ENCODE measurements around the gene SLC4A2.
A peak's percentile ranks its signal among the peaks of the same experiment; 100 is the strongest.

Gene SLC4A2

DNA sequence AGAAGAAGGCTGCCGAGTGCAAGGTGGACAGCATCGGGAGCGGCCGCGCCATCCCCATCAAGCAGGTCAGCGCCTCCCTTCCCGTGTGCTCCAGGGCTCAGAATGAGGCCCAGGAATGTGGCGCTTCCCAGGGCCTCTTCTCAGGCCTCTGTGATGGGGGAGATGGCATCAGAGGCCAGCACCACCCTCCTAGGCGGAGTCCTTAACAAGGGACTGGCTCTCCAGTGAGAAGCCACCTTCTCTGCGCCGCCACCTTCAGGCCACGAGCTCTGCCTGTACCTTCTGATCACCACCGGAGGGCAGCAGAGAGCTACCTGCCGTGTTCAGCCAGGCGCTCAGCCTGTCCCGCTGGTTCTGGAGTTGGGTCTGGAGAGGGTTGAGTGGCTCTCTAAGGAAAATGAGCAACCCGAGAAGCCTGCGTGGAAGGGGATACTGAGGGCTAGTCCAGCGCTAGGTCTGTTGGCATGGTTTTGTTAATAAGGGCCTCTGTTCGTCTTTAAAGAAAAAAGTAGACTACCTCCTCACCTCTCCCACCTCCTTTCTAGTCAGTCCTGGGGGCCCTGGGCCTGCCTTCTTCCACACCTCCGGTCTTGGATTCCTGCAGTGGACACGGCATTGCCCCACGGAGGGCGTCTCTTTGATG lies 64.6 kb downstream of the SLC4A2 start:
- no peak overlapping the region for H3K9ac ChIP-seq (ENCODE audit: insufficient read length, low read depth)
- DNase-seq (ENCODE audit: low read depth, low spot score): peak; percentile 83
- no peak overlapping the region for H3K4me3 ChIP-seq (ENCODE audit: insufficient read length, low read depth)
- H3K4me1 ChIP-seq (ENCODE audit: insufficient read depth, insufficient read length): peaks cover 16% of the 10 kb centered on the region
- H3K27me3 ChIP-seq (ENCODE audit: insufficient read depth, insufficient read length): no peaks in the 10 kb centered on the region
- peaks cover 86% of the 10 kb centered on the region for H3K36me3 ChIP-seq (ENCODE audit: insufficient read depth, insufficient read length, low read length)
- TF ChIP-seq YY1 (IDR thresholded peaks at IDR 0.05; ENCODE audit: insufficient read depth, insufficient read length): no peak
- no peak for TF ChIP-seq SUZ12 (IDR thresholded peaks at IDR 0.05; ENCODE audit: extremely low read depth, insufficient read depth, insufficient read length)
- no peak for TF ChIP-seq ZNF274 (IDR thresholded peaks at IDR 0.05; ENCODE audit: low read depth, low read length)
- H3K9me3 ChIP-seq (ENCODE audit: insufficient read depth, low read length): peaks cover 18% of the 10 kb centered on the region; the same call in 1 of the 2 replicates

DNA sequence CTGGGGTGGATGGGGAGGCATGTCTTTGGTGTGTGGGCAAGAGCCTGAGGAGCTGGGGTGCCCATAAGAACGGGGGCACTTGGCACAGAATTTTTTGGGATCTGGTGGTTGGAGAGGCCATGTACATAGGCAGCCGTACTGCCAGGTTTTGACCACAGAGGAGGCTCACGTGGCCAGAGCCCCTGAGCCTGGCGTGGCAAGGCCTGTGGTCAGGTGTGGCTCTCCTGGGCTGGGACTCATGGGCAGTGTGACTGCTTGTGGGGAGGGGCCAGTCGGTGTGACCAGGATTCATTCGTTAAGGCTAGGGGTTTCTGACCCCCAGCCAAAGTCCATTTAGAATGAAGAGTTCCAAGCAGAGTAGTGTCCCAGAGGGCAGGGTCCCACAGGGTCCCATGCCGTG lies 65.1 kb downstream of the SLC4A2 start:
- no peak for DNase-seq (ENCODE audit: low read depth, low spot score)
- Histone ChIP-seq H3K36me3 (ENCODE audit: insufficient read depth, insufficient read length, low read length) (peaks cover 86% of the 10 kb centered on the region), H3K9ac (ENCODE audit: insufficient read length, low read depth) (no peak overlapping the region), H3K27me3 (ENCODE audit: insufficient read depth, insufficient read length) (no peaks in the 10 kb centered on the region), H3K4me1 (ENCODE audit: insufficient read depth, insufficient read length) (peaks cover 16% of the 10 kb centered on the region), H3K9me3 (ENCODE audit: insufficient read depth, low read length) (peaks cover 18% of the 10 kb centered on the region; the same call in 1 of the 2 replicates), H3K4me3 (ENCODE audit: insufficient read length, low read depth) (no peak overlapping the region)
- TF ChIP-seq SUZ12 (IDR thresholded peaks at IDR 0.05; ENCODE audit: extremely low read depth, insufficient read depth, insufficient read length) (no peak), YY1 (IDR thresholded peaks at IDR 0.05; ENCODE audit: insufficient read depth, insufficient read length) (no peak), ZNF274 (IDR thresholded peaks at IDR 0.05; ENCODE audit: low read depth, low read length) (no peak)

DNA sequence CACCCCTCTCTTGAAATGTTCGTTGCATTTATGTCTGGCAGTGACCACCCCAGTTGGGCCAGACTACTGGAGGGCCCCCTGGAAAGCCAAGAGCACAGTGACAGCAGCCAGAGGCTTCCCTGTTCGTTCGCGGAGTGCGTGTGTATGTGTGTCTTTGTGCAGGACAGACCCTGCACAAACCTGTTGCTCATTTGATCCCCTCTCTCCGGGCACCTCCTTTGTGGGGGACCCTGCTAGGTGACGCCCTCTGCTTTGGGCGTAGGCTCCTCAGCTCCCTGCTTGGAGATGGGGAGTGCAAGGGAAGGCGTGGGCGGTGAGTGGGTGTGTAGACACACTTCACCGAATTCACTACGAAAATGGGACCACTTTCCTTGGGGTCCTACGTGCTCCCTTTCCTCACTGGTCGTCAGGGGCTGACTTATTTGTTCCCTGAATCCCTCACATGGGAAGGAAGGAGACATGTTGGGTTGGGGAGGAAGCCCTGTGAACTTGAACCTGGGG lies 65.6 kb downstream of the SLC4A2 start:
- Histone ChIP-seq H3K9me3 (ENCODE audit: insufficient read depth, low read length) (peaks cover 18% of the 10 kb centered on the region; the same call in 1 of the 2 replicates), H3K9ac (ENCODE audit: insufficient read length, low read depth) (peak overlapping the region; percentile 0), H3K36me3 (ENCODE audit: insufficient read depth, insufficient read length, low read length) (peaks cover 85% of the 10 kb centered on the region), H3K4me1 (ENCODE audit: insufficient read depth, insufficient read length) (peaks cover 14% of the 10 kb centered on the region), H3K27me3 (ENCODE audit: insufficient read depth, insufficient read length) (no peaks in the 10 kb centered on the region), H3K4me3 (ENCODE audit: insufficient read length, low read depth) (peak overlapping the region; percentile 5)
- no peak for DNase-seq (ENCODE audit: low read depth, low spot score)
- TF ChIP-seq SUZ12 (IDR thresholded peaks at IDR 0.05; ENCODE audit: extremely low read depth, insufficient read depth, insufficient read length) (no peak), YY1 (IDR thresholded peaks at IDR 0.05; ENCODE audit: insufficient read depth, insufficient read length) (no peak), ZNF274 (IDR thresholded peaks at IDR 0.05; ENCODE audit: low read depth, low read length) (no peak)

DNA sequence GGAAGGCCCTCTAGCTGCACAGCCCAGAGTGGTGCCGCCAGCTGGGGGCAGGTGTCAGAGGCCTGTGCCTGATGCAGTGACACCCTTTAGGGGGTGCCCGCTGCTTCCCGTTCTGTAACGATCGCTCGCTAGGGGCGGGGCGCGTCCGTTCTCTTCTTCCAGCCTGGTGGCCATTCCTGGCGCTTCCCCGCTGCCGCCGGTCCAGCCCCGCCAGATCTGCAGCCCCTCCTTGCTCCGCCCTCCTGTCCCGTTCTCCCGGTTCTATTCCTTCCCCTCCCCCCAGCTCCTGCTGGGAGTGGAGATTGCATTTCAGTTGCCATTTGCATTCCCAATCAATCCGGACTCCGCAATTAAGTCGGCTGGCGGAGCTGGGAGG lies 66.1 kb downstream of the SLC4A2 start:
- Histone ChIP-seq H3K4me1 (ENCODE audit: insufficient read depth, insufficient read length) (peaks cover 14% of the 10 kb centered on the region), H3K9ac (ENCODE audit: insufficient read length, low read depth) (peak overlapping the region; percentile 0), H3K36me3 (ENCODE audit: insufficient read depth, insufficient read length, low read length) (peaks cover 85% of the 10 kb centered on the region), H3K27me3 (ENCODE audit: insufficient read depth, insufficient read length) (no peaks in the 10 kb centered on the region), H3K4me3 (ENCODE audit: insufficient read length, low read depth) (peak overlapping the region; percentile 5), H3K9me3 (ENCODE audit: insufficient read depth, low read length) (peaks cover 18% of the 10 kb centered on the region; the same call in 1 of the 2 replicates)
- no peak for DNase-seq (ENCODE audit: low read depth, low spot score)
- TF ChIP-seq YY1 (IDR thresholded peaks at IDR 0.05; ENCODE audit: insufficient read depth, insufficient read length) (no peak), ZNF274 (IDR thresholded peaks at IDR 0.05; ENCODE audit: low read depth, low read length) (no peak), SUZ12 (IDR thresholded peaks at IDR 0.05; ENCODE audit: extremely low read depth, insufficient read depth, insufficient read length) (no peak)

DNA sequence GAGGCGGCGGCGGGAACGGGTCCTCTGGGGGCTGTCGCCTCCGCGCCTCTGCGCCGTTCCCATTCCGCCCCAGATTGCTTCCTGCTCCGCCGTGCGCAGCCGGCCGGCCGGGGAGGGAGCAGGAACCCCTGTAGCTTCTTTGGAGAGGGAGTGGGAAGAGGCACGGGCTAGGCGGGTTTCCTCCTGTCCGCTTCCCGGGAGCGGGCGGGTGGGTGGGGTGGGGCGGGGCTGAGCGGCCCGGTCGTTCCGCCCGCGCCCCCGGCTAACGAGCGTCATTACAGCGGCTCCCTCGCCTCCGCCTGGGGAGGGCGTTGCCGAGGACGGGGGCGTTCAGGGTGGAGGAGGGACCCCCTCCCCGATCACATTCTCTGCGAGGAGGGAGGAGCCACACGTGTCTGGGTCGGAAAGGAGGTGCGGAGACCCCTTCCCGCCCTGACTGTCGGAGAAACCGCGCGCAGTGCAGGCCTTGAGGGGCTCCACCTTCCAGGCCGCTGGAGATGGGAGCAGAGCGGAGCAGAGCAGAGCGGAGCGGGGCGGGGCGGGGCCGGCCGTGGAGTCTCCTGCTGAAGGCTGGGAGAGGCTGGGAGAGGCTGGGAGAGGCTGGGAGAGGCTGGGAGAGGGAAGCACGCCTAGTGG lies 66.6 kb downstream of the SLC4A2 start:
- peaks cover 18% of the 10 kb centered on the region; the same call in 1 of the 2 replicates for H3K9me3 ChIP-seq (ENCODE audit: insufficient read depth, low read length)
- DNase-seq (ENCODE audit: low read depth, low spot score): no peak

More for the DNA sequence above, 66.6 kb downstream of the SLC4A2 start:
- Histone ChIP-seq H3K27me3 (ENCODE audit: insufficient read depth, insufficient read length) (no peaks in the 10 kb centered on the region), H3K36me3 (ENCODE audit: insufficient read depth, insufficient read length, low read length) (peaks cover 85% of the 10 kb centered on the region), H3K4me3 (ENCODE audit: insufficient read length, low read depth) (peak overlapping the region; percentile 30), H3K4me1 (ENCODE audit: insufficient read depth, insufficient read length) (peaks cover 16% of the 10 kb centered on the region), H3K9ac (ENCODE audit: insufficient read length, low read depth) (peak overlapping the region; percentile 70)
- TF ChIP-seq ZNF274 (IDR thresholded peaks at IDR 0.05; ENCODE audit: low read depth, low read length): no peak
- no peak for TF ChIP-seq SUZ12 (IDR thresholded peaks at IDR 0.05; ENCODE audit: extremely low read depth, insufficient read depth, insufficient read length)

Measured in NT2/D1 (cell line).